HG02798 (cell line): Measurements from ENCODE around the gene ZNF862.

Source experiments
- ATAC-seq: cut with Tn5 transposase; IDR thresholded peaks from one replicate; pipeline ENCODE4 v1.9.1; 2021; ENCODE audit warnings: mild to moderate bottlenecking; ENCODE audit not compliant: unreplicated experiment, poor library complexity

Gene ZNF862

GRCh38 chr7:149838224-149838991 lies at the start of gene ZNF862:
Gene ZNF862, plus strand, starts transcription at chr7:149838375. Its CDS starts 237 bp downstream, at chr7:149838612.
- peak; percentile 99 for ATAC-seq

GRCh38 chr7:149789101-149789500 lies 49.1 kb upstream of the ZNF862 start:
- ATAC-seq: no peak

- no peak for ATAC-seq
Observed at GRCh38 chr7:149790146-149790548, 48.0 kb upstream of the ZNF862 start.

DNA sequence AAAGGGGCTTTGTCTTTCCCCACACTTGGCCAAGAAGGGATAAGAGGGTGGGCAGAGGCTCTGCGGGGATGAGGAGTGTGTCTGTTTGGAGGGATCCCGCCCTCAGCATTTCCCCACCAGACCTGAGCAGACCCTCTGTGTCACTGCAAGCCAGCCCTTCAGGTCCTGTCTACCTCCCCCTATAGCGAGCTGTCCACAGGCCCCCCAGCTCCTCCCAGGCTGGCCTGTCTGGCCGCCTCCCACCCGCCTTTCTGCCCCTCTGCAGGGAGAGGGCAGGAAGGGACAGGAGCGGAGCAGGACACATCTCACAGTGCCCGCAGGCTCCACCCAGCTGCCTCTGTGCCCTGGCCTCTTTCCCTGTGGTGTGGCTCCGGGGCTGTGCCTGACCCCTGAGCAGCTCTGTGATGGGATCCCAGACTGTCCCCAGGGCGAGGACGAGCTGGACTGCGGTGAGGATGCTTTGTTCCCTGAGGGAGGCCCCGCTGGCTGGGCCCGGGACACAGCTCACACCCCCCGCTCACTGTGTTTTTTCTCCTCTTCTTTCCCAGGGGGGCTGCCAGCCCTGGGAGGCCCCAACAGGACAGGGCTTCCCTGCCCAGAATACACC lies 47.3 kb upstream of the ZNF862 start:
- ATAC-seq: no peak

GRCh38 chr7:149791411-149792219 lies 46.6 kb upstream of the ZNF862 start:
- no peak for ATAC-seq

GRCh38 chr7:149792220-149792595 lies 46.0 kb upstream of the ZNF862 start:
- ATAC-seq: no peak

DNA sequence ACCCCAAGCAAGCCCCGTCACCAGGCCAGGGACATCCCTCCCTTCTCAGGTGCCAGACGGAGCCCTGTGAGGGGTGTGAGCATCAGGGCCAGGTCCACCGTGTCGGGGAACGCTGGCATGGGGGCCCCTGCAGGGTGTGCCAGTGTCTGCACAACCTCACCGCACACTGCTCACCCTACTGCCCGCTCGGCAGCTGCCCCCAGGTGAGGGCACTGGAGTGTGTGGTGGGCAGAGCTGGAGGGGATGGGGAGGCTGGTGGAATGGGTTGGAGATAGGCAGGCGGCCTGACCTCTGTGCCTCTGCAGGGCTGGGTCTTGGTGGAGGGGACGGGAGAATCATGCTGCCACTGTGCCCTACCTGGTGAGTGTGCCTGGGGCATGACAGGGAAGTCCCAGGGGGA lies 44.9 kb upstream of the ZNF862 start:
- ATAC-seq: no peak

- no peak for ATAC-seq
Observed at GRCh38 chr7:149794661-149795060, 43.5 kb upstream of the ZNF862 start.

- ATAC-seq: no peak
Observed at GRCh38 chr7:149795126-149795525, 43.0 kb upstream of the ZNF862 start.

GRCh38 chr7:149796287-149796860 lies 41.8 kb upstream of the ZNF862 start:
- ATAC-seq: no peak

- ATAC-seq: no peak
Observed at GRCh38 chr7:149797771-149798170, 40.4 kb upstream of the ZNF862 start.

- no peak for ATAC-seq
Observed at GRCh38 chr7:149799397-149800168, 38.6 kb upstream of the ZNF862 start.

GRCh38 chr7:149800169-149800555 lies 38.0 kb upstream of the ZNF862 start:
- no peak for ATAC-seq

DNA sequence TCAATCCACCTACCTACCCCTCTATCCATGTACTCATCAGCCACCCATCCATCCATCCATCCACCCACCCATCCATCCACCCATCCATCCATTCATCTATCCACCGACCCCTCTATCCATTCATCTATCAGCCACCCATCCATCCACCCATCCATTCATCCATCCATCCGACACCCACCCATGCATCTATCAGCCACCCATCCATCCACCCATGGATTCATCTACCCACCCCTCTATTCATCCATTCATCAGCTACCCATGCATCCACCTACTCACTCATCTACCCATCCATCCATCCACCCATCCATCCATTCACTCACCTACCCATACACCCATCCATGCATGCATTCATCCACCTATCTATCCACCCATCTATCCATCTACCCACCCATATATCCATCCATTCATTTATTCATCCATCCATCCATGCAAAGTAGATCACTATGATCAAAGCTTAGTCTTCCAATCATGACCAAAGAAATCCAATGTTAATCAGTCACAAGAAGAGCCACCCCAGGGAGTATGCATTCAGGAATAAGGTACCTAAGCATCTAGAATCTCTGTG lies 37.1 kb upstream of the ZNF862 start:
- ATAC-seq: no peak

DNA sequence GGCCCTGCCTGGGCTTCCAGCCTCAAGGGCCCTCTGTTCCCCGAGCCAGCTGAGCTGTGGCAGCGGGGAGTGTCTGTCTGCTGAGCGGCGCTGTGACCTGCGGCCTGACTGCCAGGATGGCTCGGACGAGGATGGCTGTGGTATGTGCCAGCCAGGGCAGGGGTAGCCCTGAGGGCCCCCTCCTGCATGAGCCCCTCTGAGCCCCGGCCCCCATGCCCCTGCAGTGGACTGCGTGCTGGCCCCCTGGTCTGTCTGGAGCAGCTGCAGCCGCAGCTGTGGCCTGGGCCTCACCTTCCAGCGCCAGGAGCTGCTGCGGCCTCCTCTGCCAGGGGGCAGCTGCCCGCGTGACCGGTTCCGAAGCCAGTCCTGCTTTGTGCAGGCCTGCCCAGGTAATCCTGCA lies 36.4 kb upstream of the ZNF862 start:
- ATAC-seq: no peak

GRCh38 chr7:149802966-149803365 lies 35.2 kb upstream of the ZNF862 start:
- no peak for ATAC-seq

GRCh38 chr7:149803551-149804074 lies 34.6 kb upstream of the ZNF862 start:
- ATAC-seq: no peak

DNA sequence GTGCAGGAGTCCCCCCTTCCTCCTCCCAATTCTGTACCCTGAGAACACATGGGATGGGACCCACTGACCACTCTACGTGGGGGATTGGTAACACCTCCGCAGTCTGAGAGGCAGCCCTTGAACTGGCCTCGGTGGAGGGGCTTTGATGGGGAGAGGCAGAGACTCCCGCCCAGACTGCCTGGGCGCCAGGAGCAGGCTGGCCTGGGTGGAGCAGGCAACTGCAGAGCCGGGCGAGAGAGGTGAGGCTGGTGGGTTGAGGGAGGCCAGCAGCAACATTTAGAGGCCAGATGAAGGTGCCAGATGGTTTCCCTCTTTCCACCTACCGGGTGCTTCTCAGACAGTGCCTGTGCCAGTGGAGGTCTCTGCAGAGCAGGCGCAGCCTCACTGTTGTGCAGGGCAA lies 34.1 kb upstream of the ZNF862 start:
- no peak for ATAC-seq

- no peak for ATAC-seq
Observed at GRCh38 chr7:149806726-149807125, 31.4 kb upstream of the ZNF862 start.

DNA sequence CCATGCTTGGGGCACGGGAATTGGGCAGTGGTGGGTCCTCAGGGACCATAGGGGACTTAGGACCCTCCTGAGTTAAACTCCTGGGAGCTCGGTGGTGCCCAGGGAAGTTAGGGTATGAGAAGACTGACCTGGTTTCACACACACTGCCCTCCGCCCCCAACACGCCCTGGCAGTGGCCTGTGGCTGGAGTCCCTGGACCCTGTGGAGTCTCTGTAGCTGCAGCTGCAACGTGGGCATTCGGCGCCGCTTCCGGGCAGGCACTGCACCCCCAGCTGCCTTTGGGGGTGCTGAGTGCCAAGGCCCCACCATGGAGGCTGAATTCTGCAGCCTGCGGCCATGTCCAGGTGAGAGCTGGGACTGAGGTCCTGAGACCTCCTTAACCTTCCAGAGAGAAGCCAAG lies 29.9 kb upstream of the ZNF862 start:
- no peak for ATAC-seq
